HUDEP-2 (cell line): ENCODE data around the gene NAA60.

ENCODE experiments used
- DNase-seq, 76 experiments: peaks; one replicate each; lab custom pipeline; 2025; ENCODE audit not compliant: unreplicated experiment in 76 of 76; lab: John Stamatoyannopoulos, UW

The NAA60 gene

DNA sequence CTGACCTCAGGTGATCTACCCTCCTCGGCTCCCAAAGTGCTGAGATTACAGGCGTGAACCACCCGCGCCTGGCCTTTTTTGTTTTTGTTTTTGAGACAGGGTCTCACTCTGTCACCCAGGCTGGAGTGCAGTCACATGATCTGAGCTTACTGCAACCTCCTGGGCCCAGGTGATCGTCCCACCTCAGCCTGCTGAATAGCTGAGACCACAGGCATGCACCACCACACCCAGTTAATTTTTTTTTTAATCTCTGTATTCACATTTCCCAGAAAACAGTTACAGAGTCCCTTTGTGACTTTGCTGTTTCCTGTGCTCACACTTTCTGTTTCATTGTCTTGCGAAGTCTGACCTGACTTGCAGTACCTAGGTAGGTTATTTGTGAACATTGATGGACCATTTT lies 60.0 kb downstream of the NAA60 start:
- peak in 5 of 76 experiments; percentile 3 to 37 (median 14) for DNase-seq

DNA sequence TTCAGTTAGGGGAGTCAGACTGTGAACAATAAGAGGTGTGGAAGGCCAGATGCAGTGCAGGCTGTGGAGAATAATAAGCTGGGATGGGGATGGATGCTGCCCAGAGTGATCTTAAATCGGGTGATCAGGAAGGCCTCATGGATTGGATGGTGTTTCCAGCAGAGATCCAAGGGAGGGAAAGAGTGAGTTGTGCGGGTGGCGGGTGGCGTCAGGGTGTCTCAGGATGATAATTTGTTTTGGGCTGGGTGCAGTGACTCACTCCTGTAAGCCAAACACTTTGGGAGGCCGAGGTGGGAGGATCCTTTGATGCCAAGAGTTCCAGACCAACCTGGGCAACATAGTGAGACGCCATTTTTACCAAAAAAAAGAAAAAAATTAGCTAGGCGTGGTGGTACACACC lies 65.3 kb downstream of the NAA60 start:
- peak in 1 of 76 experiments; percentile 3 for DNase-seq

DNA sequence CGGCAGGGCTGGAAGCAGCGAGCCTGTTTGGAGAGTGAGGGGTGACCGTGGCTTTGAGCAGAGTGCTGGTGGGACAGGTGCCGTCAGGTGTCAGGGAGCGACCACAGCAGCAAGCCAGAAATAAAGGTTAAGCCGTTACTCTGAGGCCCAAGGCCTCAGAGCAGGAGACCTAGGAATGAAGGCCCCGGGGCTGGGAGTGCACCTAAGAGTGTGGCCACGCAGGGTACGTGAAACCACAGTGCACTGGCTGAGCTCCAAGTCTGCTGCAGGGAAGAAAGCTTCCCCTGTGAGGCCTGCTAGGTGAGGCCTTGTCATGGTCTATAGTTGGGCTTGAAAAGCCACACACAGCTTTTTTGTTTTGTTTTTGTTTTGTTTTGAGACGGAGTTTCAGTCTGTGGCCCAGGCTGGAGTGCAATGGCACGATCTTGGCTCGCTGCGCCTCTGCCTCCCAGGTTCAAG lies 66.0 kb downstream of the NAA60 start:
- DNase-seq = peak in 27 of 76 experiments; percentile 6 to 68 (median 24)

DNA sequence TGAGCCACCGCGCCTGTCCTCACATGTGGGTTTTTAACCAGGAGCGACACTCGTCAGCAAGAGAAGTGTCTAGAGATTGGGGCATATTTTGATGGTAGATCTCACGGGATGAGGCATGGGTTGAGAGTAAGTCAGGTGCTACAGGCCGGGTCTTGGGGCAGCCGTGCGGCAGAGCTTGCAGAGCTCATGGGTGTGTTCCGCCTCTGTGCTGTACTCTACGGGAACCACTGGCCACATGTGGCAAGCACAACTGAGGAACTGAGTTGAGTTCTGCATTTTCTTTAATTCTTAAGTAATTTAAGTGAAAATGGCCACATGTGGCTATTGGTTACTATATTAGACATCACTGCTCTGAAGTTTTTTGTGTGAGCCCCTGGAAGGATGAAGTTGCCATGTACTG lies 66.9 kb downstream of the NAA60 start:
- no peak for DNase-seq

DNA sequence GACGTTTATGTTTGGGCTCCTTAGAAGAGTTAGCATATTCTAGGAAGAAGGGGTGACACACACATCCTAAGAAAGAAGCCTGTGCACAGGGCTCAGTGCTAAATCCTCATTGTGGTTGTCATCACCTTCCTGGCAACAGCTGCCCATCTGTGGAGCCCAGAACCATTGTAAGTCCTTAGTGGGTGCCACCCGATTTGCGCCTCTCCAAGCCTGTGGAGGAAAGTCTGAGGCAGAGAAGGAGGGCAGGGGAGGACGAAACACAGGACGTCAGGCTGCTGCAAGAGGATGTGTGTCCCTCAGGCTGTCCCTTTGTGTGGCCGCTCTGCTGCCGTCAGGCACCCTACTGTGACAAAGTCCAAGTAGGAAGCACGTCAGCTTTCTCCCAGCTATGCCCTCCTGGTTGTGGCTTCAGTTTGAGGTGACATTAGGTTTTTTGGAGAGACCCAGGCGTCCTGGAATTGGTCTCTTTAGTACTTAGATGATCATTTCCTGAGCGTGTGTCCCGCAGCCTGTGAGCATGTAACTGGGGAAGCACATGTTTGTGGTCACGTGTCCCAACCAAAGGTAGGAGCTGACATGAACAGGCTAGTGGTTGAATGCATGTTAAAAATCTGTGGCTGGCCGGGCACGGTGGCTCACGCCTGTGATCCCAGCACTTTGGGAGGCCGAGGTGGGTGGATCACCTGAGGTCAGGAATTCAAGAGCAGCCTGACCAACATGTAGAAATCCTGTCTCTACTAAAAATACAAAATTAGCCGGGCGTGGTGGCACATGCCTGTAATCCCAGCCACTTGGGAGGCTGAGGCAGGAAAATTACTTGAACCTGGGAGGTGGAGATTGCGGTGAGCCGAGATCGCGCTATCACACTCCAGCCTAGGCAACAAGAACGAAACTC lies 68.1 kb downstream of the NAA60 start:
- no peak for DNase-seq

DNA sequence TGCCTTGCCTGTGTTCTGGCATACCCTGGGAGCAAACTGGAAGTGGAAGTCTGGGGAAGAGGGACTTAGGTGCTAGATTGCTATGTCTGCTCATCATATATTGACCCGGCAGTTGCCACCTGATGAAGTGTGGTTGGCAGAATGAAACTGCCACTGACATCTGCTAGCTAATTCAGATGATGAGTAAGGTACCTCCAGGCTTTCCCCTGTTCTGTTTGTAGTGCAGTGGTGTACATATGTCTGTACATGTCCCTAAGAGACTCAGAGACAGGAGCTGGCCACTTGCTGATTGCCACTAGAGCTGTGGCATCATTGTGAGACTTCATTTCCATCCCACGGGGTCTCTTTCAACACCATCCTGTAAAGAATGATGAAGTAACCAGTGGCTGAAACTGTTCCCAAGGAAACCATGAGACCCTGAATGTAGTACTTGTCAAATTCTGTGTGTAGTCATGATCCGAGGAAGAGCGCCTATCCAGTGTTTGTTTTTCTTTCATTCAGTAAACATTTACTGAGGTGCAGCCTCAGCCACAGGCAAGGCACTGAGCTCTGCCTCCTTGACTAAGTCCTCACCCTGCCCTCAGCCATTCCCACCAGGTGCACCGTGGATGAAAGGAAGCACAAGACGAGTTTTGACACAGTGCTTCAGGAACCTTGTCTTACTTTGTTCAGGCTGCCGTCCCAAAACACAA lies 70.6 kb downstream of the NAA60 start:
- no peak for DNase-seq

DNA sequence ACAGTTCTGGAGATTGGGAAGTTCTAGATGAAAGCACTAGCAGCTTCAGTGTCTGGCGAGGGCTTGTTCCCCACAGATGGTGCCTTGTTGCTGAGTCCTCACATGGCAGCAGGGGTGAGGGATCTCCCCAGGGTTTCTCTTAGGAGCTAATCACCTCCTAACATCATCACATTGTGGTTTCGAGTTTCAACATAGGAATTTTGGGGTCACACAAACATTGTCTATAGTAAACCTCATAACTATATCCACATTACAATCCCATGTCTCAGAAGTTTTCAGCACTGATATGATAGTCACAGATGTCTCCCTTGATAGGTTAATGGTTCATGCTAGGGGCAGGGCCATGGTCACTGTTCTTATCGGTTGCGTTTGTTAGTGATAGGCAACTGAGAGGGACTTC lies 71.1 kb downstream of the NAA60 start:
- DNase-seq = no peak

DNA sequence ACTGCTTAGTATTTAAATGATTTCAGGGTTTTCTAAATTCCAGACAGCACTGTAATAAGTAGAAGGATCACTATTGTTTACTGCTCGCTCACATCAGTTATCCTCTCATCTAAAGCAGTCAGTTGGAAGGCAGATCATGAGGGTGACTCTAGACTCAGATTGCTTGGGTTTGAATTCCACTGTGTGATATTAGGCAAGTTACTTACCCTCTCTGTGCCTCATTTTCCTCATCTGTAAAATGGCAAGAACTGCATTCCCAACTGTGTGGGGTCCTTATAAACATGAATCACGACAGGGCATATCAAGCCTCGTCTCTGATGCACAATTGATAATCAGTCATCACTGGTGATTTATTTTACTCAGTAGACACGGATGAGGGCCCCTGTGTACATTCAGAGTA lies 72.4 kb downstream of the NAA60 start:
- no peak for DNase-seq

DNA sequence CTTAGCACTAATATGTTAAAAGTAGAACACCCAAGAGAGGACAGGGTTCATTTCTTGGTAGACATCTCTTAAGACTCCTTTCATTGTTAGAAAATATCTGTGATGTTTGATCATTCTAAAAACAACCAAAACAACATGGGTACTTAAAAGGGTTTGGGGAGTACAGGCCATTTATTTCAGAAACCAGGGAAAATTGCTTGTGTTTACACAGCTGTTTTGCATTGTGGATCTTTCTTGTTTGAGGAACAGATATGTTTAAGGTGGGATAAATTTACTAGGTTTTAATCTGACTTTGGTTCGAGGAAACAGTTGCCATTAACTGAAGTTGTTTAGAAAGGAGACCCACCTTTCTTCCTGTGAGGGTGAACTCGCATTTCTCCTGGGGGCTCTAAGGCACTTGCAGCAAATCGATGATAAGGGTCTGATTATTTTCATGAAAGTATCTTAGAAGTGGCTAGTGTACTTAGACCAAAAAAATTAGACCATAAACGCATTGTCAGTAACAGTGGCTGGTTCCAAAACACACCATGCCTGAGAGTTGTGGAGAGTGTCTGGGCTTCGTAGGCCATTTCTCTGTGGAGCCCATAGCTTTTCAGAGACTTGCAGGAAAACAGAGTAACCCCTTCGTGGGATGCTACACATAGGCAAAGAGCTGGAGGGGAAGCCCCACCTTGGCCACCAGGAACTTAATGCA lies 75.0 kb downstream of the NAA60 start:
- no peak for DNase-seq

DNA sequence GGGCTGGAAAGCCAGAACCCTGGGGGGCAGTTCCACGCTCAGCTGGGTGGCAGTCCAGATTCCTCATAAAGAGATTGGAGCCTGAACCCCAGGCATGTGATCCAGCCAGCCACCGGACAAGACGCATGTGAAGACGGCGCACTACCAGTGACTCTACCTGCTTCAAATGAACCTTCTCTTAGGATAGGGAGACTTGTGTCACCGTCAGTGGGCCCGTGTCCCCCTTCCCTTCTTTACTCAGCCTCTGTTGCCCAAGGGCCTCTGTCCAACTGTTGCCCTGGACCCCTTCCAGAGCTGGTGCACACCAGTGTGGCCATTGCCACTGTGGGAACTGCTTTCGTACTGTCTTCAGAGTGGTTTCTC lies 75.5 kb downstream of the NAA60 start:
- no peak for DNase-seq

DNA sequence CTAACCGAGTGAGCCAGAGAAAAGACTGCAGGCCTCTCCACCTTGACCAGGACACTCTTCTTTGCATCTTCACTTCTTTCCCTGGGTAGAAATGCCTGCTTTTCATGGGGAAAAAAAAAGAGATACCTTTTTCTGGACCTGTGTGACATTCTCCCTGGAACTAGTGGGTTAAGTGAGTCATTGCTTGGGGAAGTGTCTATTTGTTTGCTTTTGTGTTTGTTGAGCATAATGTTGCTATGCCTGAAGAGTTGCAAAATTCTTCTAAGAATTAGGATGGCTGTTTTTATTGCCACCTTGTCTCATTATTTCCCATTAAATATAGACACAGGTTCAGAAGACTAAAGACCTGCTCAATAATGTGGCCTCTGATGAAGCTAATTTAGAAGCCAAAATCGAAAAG lies 76.1 kb downstream of the NAA60 start:
- DNase-seq = no peak

DNA sequence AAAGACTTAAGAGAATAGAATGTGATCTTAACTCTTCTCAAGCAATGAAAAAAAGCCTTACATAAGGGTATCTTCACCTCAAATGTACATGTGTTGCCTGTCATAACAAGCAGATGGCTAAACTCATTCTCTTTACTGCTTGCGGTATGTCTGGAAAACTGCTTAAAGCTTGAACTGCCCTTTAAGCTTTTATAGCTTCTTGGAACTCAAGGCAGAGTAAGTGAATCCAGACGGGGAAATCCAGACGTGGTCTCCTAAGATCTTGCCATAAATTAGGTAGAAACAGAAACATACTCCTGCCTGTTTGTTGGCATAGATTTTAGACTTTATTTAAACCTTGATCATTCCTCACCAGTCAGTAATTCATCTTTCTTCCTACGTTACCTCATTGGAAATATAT lies 76.9 kb downstream of the NAA60 start:
- DNase-seq = no peak

DNA sequence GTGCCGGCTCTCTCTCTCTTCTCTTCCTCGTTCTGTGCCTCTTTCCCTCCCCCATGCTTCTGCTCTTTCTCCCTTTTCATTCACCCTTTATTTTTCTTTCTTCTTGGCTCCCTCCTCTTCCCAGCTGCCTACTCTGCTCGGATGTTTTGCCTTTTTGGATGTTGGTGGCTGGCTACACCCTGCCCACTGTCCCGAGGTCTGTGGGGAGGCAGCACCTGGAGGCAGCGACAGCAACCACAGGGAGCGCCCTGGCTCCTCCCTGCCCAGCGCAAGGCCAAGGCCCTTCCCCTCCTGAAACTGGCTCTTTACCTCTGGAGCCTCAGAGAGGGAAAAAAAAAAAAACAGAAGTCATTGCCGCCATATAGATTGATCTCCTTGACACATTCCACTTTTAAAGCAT lies 77.4 kb downstream of the NAA60 start:
- DNase-seq = no peak

DNA sequence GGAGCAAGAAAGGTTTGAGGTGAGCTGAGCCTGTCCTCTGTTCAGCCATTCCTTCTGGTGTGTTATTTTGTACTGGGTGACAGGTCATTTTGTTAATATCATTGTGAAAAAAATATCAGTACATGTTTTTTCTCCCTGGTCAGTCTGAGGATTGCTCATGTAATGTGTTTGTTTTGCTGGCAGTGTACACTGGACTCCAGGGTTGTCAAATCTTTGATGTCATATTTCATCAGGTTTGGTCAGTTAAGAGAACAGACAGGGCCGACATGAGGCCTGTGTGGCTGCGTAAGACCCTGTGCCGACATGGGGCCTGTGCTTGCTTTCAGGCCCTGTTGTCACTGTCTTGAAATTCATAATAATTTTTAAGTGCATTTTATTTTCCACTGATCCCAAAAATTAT lies 79.8 kb downstream of the NAA60 start:
- no peak for DNase-seq

DNA sequence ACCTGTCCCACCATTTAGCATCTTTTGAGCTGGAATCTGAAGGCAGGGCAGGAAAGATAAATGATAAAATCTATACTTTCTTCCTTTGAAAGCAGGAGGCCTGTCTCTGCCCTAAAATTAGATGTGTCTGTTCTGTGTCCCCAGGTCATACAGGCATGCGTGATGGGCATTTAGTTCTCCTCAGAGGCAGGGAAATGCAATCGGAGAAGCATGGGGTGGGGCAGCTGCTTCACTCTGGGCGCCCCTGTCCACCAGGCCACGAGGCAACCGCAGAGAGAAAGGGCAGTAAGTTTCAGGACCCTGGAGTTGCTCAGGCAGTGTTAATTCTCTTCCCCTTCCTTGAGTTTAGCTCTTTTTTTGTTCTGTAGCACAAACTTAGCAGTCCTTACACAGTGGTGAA lies 82.5 kb downstream of the NAA60 start:
- no peak for DNase-seq

DNA sequence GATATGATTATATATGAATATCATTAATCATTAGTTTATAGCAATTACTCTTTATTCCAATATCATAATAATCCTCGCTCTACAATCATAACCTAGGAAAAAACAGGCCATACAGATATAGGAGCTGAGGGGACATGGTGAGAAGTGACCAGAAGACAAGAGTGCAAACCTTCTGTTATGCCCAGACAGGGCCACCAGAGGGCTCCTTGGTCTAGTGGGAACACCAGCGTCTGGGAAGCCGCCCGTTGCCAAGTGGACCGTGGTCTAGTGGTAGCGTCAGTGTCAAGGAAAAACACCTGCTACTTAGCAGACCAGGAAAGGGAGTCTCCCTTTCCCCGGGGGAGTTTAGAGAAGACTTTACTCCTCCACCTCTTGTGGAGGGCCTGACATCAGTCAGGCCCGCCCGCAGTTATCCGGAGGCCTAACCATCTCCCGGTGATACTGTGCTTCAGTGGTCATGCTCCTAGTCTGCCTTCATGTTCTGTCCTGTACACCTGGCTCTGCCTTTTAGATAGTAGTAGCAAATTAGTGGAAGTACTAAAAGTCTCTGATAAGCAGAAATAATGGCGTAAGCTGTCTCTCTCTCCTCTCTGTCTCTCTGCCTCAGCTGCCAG lies 83.8 kb downstream of the NAA60 start:
- DNase-seq = peak in 46 of 76 experiments; percentile 6 to 71 (median 34)

DNA sequence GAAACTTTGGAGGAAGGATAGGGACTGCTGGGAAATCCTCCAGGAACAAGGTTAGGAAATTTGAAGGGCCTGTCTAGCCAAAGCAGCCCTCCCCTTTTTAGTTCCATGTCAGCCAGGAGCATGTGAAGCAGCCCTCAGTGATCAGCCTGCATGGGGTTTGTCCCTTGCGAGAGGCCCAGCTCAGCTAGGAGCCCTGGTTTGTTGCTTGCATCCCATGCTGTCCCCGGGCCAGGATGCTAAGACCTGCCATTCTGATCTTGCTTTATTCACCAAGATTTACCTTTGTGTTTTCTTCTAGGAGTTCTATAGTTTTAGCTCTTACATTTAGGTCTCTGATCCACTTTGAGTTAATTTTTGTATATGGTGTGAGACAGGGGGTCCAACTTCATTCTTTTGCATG lies 84.9 kb downstream of the NAA60 start:
- DNase-seq = no peak

DNA sequence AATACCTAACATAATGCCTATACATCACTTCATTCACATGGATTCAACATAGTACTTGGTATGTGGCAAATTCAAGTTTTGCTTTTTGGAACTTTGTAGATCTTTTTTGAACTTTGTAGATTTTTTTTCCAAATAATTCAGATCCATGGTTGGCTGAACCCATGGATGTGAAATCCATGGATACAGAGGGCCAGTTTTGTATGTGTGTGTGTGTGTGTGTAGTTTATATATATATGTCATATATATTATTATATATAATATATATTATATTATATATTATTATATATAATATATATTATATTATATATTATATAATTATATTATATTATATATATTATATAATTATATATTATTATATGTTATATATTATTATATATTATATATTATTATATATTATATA lies 85.7 kb downstream of the NAA60 start:
- no peak for DNase-seq

DNA sequence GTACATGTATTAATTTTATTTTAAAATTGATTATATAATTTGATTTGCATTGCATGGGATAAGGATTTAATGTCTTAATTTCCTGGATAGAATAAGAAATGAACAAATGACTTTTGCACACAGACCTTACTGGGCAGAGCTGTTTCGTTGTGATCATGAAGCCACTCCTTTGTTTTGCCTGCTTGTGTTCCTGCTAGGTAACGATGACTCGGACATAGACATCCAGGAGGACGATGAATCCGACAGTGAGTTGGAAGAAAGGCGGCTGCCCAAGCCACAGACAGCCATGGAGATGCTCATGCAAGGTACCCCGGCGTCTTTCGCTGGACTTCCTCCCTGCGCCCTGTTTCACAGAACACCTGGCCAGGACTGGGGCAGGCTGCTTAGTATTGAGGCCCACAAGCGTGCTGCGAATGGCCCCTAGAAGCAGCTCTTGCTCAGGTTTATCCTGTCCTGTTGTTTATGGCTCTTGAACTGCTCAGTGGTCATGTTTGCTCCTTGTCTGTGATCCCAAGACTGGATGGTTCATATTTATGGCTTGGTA lies 87.0 kb downstream of the NAA60 start:
- DNase-seq = no peak

DNA sequence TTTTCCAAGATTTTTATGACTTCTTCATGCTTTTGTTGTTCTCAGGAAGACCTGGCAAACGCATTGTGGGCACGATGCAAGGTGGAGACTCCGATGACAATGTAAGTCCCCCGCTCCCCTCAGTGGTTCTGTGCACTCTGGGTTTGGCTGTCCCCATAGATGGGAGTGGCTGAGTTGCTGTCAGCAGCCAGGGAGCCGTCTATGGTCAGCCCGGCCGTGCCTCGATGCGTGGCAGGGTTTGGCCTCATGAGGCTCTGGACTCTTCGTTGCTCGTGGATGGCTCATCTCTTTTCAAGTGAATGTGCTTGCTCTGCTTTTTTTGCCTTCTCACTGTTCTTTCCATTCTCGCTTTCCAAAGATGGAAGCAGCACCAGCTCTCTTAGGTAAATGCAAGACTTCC lies 89.3 kb downstream of the NAA60 start:
- DNase-seq = no peak

DNA sequence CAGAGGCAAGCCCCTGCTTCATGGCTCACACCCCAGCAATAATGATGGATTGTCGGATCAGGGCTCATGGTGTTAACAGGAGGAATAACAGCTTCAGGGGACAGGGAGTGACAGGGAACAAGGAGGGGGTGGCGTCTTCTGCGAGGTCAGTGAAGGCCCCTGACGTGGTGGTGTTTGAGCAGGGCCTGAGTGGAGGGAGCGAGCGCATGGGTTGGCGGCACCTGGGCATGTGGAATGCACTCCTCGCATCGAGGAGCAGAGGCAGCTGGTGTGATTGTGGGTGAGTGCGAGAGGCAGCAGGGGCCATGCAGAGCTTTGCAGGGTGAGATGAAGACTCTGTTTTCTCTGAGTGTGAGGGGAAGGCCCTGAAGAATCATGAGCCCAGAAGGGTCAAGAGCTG lies 90.6 kb downstream of the NAA60 start:
- DNase-seq = no peak
